GF-D8 (cell line): ENCODE results near the gene VRK1.

Source experiments
- DNase-seq: peaks from one replicate; lab custom pipeline; 2025; lab: John Stamatoyannopoulos, UW

Gene VRK1

DNA sequence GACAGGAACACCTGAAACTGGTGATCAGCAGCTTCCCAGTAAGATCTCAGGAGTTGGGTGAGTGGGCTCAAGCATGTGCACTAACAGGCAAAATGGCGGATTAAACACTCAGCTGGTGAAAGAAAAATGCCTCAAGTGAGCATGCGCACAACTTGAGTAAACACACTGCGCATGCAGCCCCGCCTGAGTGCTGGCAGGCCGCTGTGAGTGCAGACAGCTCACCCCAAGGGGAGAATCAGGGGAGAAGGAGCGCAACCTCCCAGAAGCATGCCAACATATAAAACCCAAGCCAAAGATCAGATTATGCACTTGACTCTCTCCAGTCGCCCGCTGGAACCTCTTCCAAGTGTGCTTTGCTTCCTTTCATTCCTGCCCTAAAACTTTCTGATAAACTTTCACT lies 125.8 kb downstream of the VRK1 start:
- DNase-seq, result no peak

DNA sequence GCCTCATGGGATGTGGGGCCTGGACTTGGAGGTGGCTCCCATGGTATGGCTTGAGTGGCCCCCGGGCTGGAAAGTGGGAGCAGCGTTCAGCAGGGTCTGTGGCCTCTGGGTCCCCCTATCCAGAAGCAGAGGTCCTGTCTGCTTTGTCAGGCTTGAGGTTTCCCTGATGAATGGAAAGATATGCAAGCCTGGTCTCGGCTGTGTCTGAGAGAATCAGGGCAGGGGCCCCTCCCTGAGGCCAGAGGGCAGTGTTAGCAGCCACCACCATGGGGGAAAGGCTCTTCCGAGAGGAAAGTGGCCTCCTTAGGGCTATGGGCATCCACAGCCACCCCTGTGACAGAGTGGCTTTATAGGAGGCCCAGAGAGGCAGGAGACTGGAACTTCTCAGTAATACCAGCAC lies 128.2 kb downstream of the VRK1 start:
- no peak for DNase-seq

DNA sequence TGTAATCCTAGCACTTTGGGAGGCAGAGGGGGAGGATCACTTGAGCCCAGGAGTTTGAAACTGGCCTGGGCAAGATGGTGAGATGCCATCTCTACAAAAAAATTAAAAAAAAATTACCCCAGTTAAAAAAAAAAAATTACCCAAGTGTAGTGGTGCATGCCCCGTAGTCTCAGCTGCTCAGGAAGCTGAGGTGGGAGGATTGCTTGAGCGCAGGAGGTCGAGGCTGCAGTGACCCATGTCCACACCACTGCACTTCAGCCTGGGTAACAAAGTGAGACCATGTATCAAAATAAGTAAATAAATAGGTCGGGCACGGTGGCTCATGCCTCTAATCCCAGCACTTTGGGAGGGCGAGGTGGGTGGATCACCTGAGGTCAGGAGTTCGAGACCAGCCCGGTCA lies 128.8 kb downstream of the VRK1 start:
- no peak for DNase-seq

DNA sequence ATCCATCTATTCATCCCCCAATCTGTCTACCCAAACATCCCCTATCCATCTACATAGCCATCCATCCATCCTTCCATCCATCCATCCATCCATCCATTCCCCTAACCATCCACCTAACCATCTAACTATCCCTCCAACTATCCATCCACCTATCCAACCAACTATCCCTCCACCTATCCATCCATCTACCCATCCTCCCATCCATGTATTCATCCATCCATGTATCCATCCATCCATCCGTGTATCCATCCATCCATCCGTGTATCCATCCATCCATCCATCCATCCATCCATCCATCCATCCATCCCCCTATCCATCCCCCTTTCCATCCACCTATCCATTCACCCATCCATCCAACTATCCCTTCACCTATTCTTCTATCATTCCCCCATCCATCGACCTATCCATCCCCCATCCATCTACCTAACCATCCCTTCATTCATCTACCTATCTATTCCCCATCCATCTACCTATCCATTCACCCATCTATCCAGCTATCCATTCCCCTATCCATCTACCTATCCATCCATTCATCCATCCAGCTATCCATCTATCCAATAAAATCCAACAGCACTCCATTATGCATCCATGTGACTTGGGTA lies 131.7 kb downstream of the VRK1 start:
- DNase-seq, result no peak

DNA sequence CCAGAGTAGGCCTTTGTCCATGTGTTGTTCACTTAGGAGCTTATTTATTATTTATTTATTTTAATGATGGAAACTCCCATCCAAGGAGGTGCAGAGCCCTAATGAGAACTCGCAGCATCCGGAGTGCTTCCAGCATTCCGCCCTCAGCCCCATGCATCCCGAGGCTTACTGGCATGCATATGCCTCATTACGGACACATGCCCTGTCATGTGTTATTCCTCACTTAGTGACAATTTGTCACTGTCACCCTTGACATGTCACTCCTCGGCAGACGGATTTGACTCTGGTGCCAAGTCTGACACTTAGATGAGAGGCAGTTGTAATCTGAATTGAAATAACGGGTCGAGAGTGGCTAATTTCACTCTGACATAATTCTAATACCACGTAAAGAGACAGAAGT lies 132.8 kb downstream of the VRK1 start:
- DNase-seq, result no peak

DNA sequence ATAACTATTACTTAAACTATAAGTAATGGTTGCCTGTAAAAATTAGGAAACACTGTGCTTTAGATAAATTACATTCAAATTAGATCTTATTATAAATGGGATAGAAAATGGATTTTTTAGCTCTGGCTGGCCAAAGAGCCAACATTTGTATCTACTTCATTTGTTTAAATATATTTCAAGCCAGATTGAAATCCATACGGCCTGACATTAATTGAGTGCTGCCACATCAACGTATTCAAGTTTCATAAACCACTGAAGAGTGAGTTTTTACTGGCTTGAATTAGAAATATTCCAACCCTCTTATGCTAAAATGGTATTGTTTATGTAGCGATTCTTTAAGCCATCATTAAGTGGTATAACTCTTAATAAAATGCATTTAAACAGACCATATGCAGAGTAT lies 133.3 kb downstream of the VRK1 start:
- no peak for DNase-seq
